Activated naive CD4-positive, alpha-beta T cell treated with Interleukin-2 at 50 U/mL for 16 hours (primary cell): ENCODE measurements around the gene GHSR.

Experiments
- DNase-seq: peaks from one replicate; pipeline ENCODE4 v3.0.0-alpha.2; 2020

The GHSR gene

GRCh38 chr3:172415323-172415722 lies 32.9 kb downstream of the GHSR start:
- no peak for DNase-seq

DNA sequence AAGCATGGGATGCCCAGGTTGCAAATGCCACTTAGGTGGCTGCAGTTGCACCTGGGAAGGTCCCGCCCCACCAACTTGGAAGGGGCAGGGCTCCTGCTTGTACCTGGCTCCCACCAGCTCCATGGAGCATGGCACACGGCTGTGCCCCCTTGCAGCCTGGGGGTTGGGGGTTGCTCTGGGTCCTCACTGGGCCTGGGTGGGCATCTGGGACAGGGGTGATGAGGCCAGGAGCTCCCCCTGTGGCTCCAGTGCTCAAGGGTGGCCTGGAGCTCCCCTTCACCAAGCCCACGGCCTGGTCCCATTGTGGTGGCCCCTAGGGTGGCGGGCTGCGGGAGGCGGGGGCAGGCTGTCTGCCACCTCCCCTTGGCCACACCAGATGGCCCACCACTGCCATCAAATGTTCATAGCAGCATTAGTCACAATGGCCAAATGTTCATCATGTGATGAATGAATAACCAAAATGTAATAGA lies 36.7 kb downstream of the GHSR start:
- DNase-seq: no peak

- no peak for DNase-seq
These were observed 37.4 kb downstream of the GHSR start for GRCh38 chr3:172410702-172411477.

- DNase-seq: no peak
These were observed 40.4 kb downstream of the GHSR start for GRCh38 chr3:172407872-172408271.

DNA sequence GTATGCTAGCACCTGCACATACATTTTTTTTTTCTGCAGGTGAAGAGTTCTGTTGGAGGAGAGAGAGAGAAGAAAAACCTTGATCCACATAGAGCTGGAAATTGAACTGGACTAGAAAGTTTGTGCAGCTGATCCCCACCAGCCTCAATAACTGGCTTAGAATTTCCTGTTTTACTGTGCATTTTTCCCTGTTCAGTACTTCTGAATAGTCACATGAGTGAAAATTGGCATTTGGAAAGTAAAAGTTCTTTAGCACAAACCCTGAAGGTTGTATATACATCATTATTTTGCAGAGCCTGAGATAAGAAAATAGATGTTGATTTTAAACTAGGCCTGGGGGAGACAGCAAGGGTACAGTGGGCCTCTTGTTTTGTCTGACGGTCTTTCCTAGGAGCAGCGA lies 42.3 kb downstream of the GHSR start:
- no peak for DNase-seq

DNA sequence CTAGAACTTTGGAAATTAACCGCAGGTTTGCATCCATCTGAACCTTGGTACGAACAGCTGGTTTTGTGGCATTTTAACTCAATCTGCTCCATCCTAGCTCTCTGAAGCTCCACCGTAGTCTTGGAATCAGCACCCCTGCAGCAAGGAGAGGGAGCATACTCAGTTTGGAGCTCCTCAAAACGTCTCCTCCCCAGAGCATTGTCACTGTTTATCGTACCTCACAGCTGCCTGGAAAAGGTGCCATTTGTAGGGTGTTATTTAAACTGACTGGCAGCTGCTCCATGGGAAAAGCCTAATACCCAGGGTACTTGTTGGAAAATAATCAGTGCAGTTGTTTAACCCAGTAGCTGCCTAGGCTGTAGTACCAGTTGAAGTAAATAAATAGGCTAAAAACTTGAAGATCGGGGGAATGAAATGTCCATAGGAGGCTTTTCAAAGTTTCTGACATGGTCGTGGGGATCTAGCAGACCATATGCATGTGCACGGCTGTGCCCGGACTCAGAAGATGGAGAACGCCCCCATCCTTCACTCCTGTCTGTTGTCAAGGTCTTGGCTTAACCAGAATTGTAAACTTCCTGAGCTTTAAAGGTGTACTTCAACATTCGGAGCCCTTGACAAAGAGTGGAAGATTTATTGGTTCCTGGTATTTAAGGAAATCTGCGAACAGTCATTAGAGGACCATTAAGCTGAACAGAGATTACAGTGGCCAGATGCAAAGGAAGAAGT lies 43.9 kb downstream of the GHSR start:
- DNase-seq: no peak

DNA sequence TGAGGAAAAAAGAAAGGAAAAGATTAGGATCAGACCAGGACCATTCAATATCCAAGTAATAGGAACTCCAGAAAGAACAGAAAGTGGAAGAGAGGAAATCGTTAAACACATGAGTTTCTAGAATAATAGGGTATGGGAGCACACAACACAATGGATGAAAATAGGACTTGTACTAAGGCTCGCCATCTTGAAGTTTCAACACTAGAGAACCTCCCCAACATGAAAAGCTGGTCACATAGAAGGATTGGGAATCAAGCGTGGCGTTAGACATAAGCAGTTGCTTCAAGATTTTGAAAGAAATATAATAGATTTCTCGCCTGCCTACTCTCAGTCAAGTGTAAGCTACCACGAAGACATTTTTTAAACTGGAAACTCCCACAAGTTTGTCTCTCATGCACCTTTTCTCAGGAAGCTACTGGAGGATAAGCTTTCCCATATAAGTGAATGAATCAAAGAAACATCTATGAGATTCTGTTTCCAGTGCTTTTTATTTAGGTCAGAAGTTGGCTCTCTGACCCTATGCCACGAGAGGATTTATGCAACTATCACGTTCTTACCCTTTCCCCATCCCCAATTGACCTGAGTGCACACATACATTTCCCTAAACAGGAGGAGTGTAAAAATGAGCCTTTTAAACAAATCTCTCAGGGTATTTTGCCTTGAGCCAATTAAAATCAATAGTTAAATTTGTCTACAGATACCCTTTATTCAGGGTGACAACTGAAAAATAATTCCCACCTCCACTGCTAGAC lies 45.2 kb downstream of the GHSR start:
- DNase-seq: no peak

DNA sequence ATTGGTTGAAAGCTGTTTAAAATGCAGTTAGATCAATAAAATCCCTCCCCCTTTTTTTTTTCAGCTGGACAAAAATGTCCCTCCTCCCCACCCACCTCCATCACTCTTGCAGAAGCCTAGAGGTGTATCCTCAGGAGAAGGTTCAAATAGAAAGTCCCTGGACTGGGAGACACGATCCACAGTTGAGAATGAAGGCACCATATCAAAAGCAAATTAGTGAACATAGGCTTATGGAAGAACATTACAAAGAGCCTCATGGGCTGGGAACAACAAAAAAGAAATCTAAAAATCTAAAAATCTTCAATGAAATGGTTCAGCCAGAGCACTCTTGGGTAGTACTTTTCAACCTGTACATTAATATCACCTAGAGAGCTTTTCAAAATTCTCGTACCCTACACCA lies 46.2 kb downstream of the GHSR start:
- no peak for DNase-seq

- no peak for DNase-seq
These were observed 49.8 kb downstream of the GHSR start for GRCh38 chr3:172398484-172398883.

DNA sequence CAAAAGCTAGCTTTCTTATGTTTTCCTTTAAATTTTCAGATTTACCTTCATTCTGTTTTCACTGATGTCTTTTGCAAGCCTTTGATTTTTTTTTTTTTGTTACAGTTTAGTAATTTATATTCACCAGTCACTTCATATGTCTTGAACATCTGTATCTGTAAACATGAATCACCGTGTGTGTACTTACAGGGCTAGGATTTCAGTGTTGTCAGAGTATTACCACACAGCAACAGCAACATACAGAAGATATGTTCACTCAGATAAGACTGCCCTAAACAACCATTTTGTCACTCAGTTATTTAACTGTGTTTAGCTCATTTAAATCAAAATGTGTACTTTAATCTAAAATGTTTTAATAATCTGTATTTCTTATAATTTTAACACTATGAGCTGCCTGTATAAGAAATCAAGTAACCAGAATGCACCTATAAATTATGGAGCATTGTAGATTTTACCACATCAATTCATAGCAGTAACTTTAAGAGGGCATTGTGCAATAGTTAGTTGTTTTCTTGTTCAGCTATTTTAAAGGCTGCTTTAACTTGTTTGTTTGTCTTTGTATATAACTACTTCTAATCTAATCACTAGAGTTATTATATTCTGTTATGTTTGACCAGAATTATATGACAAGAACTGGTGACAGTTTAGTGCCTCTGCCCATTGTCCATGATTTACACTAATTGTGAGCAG lies 50.4 kb downstream of the GHSR start:
- no peak for DNase-seq

DNA sequence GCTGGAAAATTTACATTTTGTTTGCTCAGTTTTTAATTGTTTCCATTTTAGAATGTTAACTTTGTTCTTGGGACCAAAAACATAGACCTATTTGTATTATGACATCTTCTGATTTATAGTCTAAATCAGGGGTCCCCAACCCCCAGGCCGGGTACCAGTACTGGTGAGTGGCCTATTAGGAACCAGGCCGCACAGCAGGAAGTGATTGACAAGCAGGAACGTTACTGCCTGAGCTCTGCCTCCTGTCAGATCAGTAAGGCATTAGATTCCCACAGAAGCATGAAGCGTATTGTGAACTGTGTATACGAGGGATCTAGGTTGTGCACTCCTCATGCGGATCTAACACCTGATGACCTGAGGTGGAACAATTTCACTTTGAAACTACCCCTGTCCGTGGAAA lies 51.9 kb downstream of the GHSR start:
- DNase-seq: no peak

- DNase-seq: no peak
These were observed 53.6 kb downstream of the GHSR start for GRCh38 chr3:172394692-172395091.
